ENCODE data around the gene GSTCD.
"Not testable (repeated sequence)": the region's sequence is repeated elsewhere in the genome, so short reads cannot be mapped to it uniquely, and the experiment has no call there.

GSTCD gene

GRCh38 chr4:105708181-105709080 is at the start of gene GSTCD, which contains the start of gene INTS12:
Gene GSTCD, plus strand, starts transcription at chr4:105708784. Its CDS starts 8,830 bp downstream, at chr4:105717614.
Gene INTS12, minus strand, starts transcription at chr4:105708689. Its CDS starts 8,684 bp downstream, at chr4:105700005.
- peak; percentile 75 to 79 for DNase-seq (ENCODE audit: extremely low read depth in 1 of 2, low read depth in 1 of 2)

- DNase-seq (ENCODE audit: extremely low read depth in 1 of 2, low read depth in 1 of 2) = no peak
These were observed 49.4 kb upstream of the GSTCD start for GRCh38 chr4:105659190-105659589.

- DNase-seq (ENCODE audit: extremely low read depth in 1 of 2, low read depth in 1 of 2) = no peak
These were observed 47.6 kb upstream of the GSTCD start for GRCh38 chr4:105661028-105661427.

DNA sequence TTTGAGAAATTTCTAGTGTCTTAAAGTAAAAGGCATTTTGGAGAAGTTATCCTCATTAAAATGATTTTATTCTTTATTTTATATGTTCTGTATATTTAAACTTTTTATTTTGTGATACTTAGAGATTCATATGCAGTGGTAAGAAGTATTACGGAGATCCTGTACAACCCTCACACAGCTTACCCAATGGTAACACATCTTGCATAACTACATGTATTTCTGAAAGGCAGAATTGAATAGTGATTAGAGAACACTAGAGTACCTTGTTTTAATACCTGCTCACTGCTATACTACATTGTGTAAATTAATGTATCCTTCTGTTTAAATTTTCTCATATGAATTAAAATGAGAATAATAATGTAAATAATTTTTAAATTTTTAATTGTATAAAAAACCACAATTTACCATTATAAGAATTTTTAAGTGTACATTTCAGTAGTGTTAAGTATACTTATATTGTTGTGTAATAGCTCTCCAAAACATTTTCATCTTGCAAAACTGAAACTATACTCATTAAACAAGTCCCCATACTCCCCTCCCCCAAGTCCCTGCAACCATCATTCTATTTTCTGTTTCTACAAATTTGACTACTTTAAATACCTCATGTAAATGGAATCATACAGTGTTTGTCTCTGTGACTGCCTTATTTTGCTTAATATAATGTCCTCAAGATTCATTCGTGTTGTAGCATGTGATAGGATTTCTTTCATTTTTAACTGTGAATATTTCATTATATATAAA is 45.5 kb upstream of the GSTCD start:
- DNase-seq (ENCODE audit: extremely low read depth in 1 of 2, low read depth in 1 of 2) = no peak

- DNase-seq (ENCODE audit: extremely low read depth in 1 of 2, low read depth in 1 of 2) = no peak
These were observed 41.9 kb upstream of the GSTCD start for GRCh38 chr4:105666693-105667092.

GRCh38 chr4:105670684-105671083 is 37.9 kb upstream of the GSTCD start:
- no peak for DNase-seq (ENCODE audit: extremely low read depth in 1 of 2, low read depth in 1 of 2)

DNA sequence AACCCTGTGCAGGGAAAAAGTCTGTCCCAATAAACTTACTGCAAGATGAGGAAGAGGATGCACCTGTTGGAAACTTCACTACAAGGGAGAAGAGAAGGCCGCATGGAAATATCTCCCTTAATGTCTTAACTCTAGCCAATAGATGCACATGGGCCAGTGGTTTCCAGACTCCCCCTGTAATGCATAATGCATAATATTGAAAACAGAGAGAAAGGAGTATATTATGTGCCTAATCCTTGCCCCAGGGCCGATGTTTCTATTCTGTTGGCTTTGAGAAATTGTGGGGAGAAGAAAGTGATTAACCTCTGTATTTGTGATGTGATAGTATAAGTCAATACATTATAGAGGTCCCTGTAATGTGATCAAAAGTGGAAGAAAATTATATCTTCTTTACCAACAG is 37.3 kb upstream of the GSTCD start:
- DNase-seq (ENCODE audit: extremely low read depth in 1 of 2, low read depth in 1 of 2) = no peak

DNA sequence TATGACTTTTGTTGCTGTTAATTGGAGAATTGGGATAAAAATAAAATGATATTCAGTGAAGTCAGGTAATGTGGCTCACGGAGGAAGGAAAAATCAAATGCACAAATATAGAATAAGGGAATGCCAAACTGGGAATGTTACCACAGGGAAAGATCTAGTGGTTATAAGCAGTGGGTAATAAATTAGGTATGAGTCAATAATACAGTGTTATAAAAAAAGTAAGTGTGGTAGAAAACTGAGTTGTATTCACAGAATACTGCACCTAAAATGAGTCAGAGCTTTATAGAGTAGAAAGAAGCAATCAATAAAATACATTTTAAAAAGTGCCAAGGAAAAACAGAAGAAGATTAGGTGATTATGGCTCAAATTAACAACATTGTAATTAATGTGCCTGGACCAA is 34.6 kb upstream of the GSTCD start:
- no peak for DNase-seq (ENCODE audit: extremely low read depth in 1 of 2, low read depth in 1 of 2)

GRCh38 chr4:105677709-105678108 is 30.9 kb upstream of the GSTCD start:
- DNase-seq (ENCODE audit: extremely low read depth in 1 of 2, low read depth in 1 of 2) = no peak

DNA sequence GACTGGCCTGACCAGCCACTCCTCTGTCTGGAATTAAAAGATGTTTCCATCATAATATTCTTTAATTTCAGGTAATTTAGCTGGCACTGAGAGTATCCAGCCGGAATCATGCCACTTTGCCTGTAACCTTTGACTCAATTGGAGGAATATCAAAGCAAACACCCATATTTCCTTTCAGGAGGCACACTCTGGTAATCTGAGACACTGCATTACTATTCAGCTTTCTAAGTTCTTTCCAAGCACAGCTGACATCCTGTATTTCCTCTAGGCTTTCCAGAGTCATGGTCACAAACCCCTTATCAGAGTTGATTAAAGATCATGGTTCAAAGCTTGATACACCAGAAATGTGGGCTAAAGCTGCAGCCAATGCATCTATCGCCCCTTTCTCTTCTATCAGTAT is 29.4 kb upstream of the GSTCD start:
- no peak for DNase-seq (ENCODE audit: extremely low read depth in 1 of 2, low read depth in 1 of 2)

DNA sequence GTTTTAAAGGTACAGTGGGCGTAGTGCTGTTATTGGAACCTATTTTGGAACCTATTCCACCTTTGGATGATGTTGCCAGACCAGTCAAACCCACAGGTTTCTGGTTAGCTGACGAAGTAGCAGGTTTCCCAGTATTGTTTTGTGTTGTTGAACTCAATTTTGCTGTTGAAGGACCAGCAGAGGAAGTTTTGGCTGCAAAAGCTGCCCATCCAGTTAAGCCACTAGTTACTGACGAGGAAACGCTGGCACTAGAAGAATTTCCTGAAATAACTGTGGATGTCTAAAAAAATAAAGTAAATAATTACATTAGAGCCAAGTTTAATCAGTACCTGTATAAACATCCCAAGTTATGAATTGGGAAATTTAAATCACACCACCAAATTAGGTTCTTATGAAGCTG is 25.5 kb upstream of the GSTCD start:
- no peak for DNase-seq (ENCODE audit: extremely low read depth in 1 of 2, low read depth in 1 of 2)

DNA sequence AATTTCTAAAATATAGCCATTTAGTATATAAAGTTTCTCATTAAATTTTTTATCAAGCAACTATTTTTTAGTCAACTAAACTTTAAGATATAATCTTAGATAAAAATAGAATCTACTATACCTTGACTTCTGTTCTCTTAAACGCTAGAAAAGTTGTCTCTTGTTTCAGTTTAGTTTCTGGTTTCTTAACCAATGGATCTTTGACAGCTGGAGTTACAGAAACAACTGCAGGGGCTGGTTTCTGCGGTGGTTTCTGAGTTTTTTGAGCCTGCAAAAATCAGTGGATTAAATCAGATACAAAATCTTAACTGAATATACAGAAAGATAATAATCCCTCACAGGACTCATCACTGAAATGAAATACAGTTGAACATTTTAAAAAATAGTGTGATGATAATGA is 22.0 kb upstream of the GSTCD start:
- DNase-seq (ENCODE audit: extremely low read depth in 1 of 2, low read depth in 1 of 2) = no peak

GRCh38 chr4:105694812-105695211 is 13.8 kb upstream of the GSTCD start:
- DNase-seq (ENCODE audit: extremely low read depth in 1 of 2, low read depth in 1 of 2) = not testable (repeated sequence)

- DNase-seq (ENCODE audit: extremely low read depth in 1 of 2, low read depth in 1 of 2) = not testable (repeated sequence)
These were observed 12.8 kb upstream of the GSTCD start for GRCh38 chr4:105695832-105696231.

DNA sequence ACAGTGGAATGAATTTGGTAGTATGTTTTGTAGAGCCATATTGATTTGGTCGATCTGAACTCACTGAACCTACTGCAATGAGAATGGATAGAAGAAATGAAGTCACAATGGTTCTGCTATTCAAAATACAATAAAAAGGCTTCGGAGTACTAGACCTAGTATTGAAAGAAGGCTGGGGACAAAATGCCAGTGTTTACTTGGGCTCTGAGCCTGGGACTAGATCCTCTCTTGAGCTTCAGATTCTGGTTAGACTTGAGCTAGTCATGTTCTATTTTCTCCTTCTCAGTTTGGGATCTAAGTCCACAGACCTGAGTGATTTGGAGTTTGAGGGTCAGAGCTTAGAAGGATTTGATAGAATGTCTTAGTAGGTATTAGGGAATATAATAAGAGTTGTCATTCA is 10.0 kb upstream of the GSTCD start:
- DNase-seq (ENCODE audit: extremely low read depth in 1 of 2, low read depth in 1 of 2) = no peak

DNA sequence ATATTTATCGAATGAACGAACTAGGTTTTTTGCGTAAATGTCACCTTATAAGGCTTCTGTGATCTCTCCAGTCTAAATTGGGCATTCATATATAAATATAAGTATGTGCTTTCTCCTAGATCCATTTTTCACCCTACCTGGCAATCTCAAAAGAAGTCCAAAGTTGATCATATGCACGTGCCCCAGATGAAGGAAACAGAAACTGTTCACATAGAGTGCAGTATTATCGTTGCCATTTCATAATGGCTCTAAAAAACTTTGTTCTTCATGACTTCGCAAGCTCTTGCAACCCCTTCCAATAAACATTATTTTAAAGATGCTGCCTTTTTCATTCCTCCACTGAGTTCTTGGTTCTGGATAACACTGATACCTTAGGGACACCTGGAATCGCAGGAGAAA is 803 bp upstream of the GSTCD start:
- DNase-seq (ENCODE audit: extremely low read depth in 1 of 2, low read depth in 1 of 2) = no peak

GRCh38 chr4:105709081-105709450 is 482 bp downstream of the GSTCD start:
- no peak for DNase-seq (ENCODE audit: extremely low read depth in 1 of 2, low read depth in 1 of 2)

DNA sequence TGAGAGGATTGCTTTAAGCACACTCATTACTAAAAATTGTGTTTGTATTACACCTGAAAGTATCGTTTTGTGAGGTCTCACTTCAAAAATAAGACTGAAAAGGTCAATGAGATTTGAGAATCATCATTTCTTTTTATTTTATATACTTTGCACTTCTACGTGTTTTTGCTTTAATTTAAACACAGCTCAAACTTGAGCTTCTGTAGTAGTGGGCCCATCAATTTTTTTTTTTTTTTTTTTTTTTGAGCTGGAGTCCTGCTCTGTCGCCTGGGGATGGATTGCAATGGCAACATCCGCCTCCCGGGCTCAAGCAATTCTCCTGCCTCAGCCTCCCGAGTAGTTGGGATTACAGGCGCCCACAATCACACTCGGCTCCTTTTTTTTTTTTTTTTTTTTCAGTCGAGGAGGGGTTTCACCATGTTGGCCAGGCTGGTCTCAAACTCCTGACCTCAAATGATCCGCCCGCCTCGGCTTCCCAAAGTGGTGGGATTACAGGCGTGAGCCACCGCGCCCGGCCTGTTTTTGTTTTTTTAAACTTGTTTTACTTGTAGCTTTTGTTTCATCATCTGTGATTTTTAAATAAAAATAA is 1.5 kb downstream of the GSTCD start:
- DNase-seq (ENCODE audit: extremely low read depth in 1 of 2, low read depth in 1 of 2) = no peak

GRCh38 chr4:105710678-105711077 is 2.1 kb downstream of the GSTCD start:
- no peak for DNase-seq (ENCODE audit: extremely low read depth in 1 of 2, low read depth in 1 of 2)

- no peak for DNase-seq (ENCODE audit: extremely low read depth in 1 of 2, low read depth in 1 of 2)
These were observed 4.2 kb downstream of the GSTCD start for GRCh38 chr4:105712766-105713165.

DNA sequence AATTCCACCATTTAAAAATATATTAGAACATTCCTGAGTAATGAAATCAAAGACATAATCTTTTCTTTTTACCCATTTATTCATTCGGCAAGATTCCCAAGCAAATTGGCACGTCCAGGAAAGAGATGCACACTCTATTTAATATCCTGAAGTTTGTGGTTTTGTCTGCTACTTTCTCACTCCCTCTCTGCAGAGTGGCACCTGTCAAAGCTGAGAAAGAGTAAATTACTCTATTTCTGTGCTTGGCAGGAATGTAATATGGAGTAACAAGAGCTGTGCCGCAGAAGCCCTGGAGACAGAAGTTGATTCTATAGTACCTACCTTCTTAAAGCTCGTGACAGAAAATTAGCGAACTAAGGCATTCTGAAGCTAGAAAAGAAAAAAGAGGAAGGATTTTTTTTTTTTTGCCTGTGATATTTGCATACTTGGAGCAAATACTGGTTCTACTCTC is 5.5 kb downstream of the GSTCD start:
- no peak for DNase-seq (ENCODE audit: extremely low read depth in 1 of 2, low read depth in 1 of 2)

GRCh38 chr4:105714932-105715331 is 6.3 kb downstream of the GSTCD start:
- DNase-seq (ENCODE audit: extremely low read depth in 1 of 2, low read depth in 1 of 2) = no peak

Data from stimulated activated CD8-positive, alpha-beta memory T cell treated with anti-CD3 and anti-CD28 coated beads, Interleukin-7, amount 100 ng/mL, for 48 hours (primary cell).